ENCODE measurements around the gene OSBPL7.

GRCh38 chr17:47813512-47814031, 8.0 kb downstream of the OSBPL7 start:
- TF ChIP-seq, protein P1, sequence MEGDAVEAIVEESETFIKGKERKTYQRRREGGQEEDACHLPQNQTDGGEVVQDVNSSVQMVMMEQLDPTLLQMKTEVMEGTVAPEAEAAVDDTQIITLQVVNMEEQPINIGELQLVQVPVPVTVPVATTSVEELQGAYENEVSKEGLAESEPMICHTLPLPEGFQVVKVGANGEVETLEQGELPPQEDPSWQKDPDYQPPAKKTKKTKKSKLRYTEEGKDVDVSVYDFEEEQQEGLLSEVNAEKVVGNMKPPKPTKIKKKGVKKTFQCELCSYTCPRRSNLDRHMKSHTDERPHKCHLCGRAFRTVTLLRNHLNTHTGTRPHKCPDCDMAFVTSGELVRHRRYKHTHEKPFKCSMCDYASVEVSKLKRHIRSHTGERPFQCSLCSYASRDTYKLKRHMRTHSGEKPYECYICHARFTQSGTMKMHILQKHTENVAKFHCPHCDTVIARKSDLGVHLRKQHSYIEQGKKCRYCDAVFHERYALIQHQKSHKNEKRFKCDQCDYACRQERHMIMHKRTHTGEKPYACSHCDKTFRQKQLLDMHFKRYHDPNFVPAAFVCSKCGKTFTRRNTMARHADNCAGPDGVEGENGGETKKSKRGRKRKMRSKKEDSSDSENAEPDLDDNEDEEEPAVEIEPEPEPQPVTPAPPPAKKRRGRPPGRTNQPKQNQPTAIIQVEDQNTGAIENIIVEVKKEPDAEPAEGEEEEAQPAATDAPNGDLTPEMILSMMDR (conservative IDR thresholded peaks at IDR 0.05; ENCODE audit: low read depth, low read length): no peak
- no peak for TF ChIP-seq EZH2 (IDR thresholded peaks at IDR 0.05; ENCODE audit: borderline replicate concordance, low read depth, low read length, poor library complexity, severe bottlenecking)

All from A673 (cell line).